DND-41 (cell line): ENCODE results near the gene CELF5.

Source experiments
- CTCF ChIP-seq: IDR thresholded peaks from 2 replicates; pipeline ENCODE4 v1.5.1; 2012; ENCODE audit warnings: borderline replicate concordance, low read length, moderate library complexity, mild to moderate bottlenecking; ENCODE audit not compliant: poor library complexity, severe bottlenecking; ENCODE audit errors: extremely low read depth
- EZH2 ChIP-seq: IDR thresholded peaks from 3 replicates; pipeline ENCODE4 v1.6.1; 2012; ENCODE audit warnings: borderline replicate concordance, low read depth, mild to moderate bottlenecking, moderate library complexity, low read length, inconsistent platforms; ENCODE audit not compliant: severe bottlenecking

GRCh38 chr19:3313199-3313575 lies 88.7 kb downstream of the CELF5 start:
- TF ChIP-seq CTCF, result no peak
- no peak for TF ChIP-seq EZH2
